ENCODE measurements around the gene RHEBL1. TPM values are rescaled to one million over a fixed set of nuclear protein-coding genes. Genes with fewer than 3 reads are reported as not detected.

Gene RHEBL1
- total RNA-seq, 1 experiment from 2014 or later, result 1.2 TPM

DNA sequence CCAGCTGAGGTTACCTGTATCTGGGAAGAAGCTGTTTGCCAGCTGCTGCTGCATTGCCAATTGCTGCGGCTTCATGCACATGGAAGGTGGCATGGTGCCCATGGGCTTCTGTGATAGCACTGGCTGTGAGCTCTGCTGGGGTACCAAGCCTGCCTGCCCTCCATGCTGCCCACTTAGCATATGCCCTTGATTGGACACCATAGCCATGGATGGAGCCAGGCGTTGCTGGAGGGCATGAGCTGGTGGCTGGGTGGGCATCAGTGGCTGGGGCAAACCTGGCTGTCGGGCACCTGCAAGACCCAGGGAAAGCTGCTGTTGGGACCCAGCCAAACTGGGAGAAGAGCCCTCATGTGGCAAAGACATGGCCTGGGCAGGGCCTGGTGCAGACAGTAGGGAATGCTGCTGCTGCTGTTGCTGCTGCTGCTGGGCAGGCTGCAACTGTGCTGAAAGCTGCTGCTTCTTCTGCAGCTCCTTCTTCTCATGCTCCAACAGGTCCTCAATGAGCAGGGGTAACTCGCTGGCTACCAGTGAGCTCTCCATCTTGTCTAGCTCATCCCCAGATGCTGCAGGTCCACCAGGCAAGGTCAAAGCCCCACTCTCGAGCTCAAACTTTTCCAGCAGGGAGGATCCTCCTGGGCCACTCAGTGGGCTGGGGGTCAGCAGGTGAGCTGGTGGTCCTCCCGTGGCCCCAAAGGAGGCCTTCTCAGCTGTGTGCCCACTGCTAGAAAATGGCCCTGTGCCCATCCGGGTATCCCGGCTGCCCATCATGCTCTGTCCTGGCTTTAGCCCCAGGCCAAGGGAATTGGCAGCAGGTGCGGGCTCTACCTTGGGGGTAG lies 32.5 kb downstream of the RHEBL1 start:
- DNase-seq (ENCODE audit: low spot score), result no peak

DNA sequence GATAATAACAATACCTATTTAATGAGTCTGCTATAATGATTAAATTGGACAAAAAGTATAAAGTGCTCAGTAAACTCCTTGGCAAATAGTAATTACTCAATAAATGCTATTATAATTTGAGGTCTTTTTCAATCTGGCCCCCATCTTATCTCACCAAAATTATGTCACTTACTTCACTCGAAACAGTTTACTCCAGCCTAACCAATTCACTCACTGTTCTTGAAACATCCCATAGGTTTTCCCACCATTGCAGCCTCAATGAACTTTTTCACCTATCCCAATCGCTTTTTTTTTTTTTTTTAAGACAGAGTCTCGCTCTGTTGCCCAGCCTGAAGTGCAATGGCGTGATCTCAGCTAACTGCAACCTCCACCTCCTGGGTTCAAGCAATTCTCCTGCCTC lies 33.8 kb downstream of the RHEBL1 start:
- DNase-seq (ENCODE audit: low spot score), result no peak

GRCh38 chr12:49034286-49034622 lies 35.5 kb downstream of the RHEBL1 start:
- DNase-seq (ENCODE audit: low spot score), result no peak

DNA sequence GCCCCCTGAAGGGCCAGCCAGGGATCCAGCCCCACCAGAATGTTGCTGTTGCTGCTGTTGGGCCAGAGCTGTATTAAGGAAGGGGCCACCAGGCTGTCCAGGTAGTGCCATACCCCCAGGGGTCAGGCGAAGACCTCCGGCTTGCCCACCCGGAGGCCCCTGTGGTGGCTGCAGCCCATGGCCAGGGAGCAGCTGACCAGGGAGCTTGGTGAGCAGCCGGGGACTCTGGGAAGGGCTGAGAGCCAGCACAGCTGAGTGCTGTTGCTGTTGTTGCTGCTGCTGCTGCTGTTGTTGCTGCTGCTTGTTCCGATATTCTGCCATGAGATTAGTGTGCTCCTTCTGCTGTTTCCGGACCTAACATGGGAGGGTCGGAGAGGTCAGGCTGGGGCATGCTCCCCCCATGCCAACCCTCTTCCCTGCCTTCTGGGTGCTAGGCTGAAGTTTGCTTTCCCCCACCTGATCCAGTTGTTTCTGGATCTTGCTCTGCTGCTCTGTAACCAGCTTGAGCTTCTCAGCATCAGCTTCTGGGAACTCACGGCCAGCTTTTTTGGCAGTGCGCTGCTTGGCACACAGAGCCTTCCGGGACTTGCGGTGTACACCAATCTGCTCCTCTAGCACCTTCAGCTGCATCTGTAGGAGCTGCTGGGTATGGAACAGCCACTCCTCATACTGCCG lies 36.0 kb downstream of the RHEBL1 start:
- DNase-seq (ENCODE audit: low spot score), result no peak

GRCh38 chr12:49032679-49033447 lies 36.9 kb downstream of the RHEBL1 start:
- no peak for DNase-seq (ENCODE audit: low spot score)

DNA sequence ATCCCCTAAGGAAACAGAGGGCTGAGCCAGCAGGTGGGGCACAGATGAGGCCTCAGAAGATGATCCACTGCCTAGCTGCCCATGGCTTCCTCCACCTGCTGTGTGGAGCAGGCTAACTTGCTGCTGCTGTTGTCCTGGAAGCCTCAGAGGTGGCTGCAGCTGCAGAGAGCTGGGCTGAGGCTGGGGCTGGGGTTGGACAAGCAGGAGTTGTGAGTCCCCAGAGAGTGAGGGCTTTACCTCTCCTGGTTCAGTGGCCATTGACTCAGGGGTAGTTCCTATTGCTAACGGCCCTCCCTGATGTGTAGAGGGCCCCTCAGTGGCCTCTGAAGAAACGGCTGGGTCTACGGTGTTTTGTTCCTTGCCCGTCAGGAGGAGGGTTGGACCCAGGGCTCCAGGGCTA lies 37.5 kb downstream of the RHEBL1 start:
- DNase-seq (ENCODE audit: low spot score), result no peak

- DNase-seq (ENCODE audit: low spot score), result no peak
These were observed 38.1 kb downstream of the RHEBL1 start for GRCh38 chr12:49031573-49032161.

GRCh38 chr12:49030714-49031572 lies 38.8 kb downstream of the RHEBL1 start:
- no peak for DNase-seq (ENCODE audit: low spot score)

GRCh38 chr12:49030119-49030518 lies 39.7 kb downstream of the RHEBL1 start:
- no peak for DNase-seq (ENCODE audit: low spot score)

GRCh38 chr12:49028666-49029275 lies 41.0 kb downstream of the RHEBL1 start:
- no peak for DNase-seq (ENCODE audit: low spot score)

GRCh38 chr12:49027846-49028555 lies 41.8 kb downstream of the RHEBL1 start:
- DNase-seq (ENCODE audit: low spot score), result no peak

DNA sequence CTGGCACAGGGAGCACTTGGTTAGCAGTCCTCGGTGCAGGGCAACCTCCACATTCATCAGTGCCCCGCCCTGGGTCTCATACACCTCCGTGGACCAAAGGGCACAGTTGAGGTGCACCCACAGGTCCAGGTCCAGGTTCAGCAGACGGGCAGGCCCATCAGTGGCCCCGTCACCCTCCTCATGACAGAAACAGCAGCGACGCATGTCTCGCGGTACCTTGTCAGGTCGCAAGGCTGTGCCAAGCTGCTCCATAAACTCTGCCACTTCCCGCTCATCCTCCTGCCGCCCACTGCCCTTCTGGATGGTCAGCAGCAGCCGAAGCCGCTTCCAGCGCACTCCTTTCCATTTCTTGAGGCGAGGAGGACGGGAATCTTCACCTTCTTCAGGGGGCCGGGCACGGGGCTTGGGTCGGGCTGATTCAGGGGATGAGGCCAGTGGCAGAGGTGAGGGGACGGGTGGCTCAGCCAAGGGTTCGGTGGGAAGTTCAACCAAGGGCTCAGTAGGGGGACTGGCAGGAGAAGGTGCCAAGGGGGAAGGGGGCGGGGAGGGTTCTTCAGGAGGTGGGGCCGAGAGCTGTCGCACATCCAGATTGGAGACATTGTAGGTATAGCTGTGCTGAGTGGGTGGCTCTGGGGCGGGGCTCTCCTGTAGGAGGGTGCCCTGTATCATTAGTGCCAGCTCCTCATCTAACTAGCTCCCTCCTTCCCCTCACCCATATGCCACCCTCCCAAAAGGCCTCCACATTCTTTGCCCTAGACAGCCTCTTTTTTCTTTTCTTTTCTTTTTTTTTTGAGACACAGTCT lies 42.9 kb downstream of the RHEBL1 start:
- DNase-seq (ENCODE audit: low spot score), result no peak

DNA sequence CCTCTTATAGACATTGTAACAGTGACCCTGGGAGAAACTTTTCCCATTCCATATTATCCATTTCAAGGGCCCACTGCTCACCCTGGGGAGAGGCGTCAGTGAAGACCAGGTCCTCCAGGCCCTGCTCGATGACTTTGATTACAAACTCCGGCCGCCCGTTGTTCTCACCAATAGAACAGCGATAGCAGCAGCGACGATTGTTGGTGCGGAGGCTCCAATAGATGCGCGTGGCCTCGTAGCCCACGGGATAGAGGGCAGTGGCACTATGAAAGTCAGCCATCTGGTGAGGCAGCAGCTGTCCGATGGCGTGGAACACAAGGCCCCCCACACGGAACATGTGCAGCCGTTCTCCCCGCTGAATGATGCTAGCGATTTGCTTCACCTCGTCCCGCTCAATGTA lies 43.7 kb downstream of the RHEBL1 start:
- no peak for DNase-seq (ENCODE audit: low spot score)

DNA sequence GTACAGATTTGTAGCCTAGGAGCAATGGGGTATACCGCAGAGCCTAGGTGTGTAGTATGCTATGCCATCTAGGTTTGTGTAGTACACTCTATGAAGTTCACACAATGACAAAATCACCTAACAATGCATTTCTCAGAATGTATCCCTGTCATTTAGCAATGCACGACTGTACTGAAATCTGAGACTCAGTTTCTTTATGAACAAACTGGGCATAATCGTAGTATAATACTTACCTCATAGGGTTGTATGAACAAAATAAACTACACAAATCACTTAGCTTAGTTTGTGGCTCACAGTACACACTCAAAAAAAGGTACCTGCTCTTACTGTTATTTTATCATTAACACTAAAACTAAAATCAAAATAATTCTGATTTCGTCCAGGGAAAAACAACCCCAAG lies 44.3 kb downstream of the RHEBL1 start:
- DNase-seq (ENCODE audit: low spot score), result no peak

- DNase-seq (ENCODE audit: low spot score), result no peak
These were observed 45.2 kb downstream of the RHEBL1 start for GRCh38 chr12:49024543-49024942.

DNA sequence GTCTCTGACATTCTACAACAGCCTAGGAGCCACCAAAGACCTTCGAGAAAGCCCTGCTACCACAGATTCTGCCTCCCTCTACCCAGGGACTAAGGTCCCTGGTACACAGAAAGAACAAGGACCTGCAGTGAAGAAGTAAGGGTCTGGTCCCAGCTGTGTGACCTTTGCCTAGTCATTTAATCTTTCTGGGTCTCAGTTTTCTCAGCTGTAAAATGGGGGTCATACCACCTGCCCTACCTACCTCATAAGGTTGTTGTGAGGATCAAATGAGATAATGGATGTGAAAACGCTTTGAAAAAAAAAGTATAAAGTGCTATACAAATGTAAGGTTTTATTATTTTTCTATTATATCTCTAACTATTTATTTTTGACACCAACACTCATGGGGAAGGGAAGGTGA lies 46.0 kb downstream of the RHEBL1 start:
- no peak for DNase-seq (ENCODE audit: low spot score)

DNA sequence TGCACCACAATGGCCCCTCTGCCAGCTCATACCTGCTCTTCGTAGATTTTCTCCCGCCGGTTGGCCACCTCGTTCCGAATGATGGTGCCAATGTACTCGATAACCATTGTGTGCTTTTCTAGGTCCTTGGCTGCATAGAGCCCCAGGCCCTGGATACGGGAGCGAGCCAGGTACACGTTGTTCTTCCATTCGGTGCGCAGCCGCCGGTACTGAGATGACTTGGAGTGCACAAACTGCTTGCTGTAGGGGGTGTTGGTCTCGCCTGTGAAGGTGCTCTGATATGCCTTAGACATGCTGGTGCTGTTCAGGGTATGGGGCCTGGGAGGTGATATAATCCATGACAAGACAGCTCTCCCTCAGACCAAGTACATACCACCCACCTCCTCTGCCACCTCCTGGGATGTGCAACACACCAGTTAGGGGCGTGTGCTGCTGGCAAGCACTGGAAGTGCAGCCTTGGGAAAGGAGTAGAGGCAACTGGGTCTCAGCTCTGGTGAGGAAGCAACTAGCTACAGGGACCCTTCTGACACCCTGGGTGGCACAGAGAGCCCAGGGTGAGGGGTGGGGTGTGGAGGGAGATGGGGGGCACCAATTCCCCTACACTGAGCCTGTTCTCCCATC lies 47.1 kb downstream of the RHEBL1 start:
- no peak for DNase-seq (ENCODE audit: low spot score)

GRCh38 chr12:49021292-49021915 lies 48.4 kb downstream of the RHEBL1 start:
- no peak for DNase-seq (ENCODE audit: low spot score)

Measured in A172 (cell line).